Measurements from ENCODE around the gene IGF2BP2. TPM values are rescaled to one million over a fixed set of nuclear protein-coding genes. Genes with fewer than 3 reads are reported as not detected.

IGF2BP2 gene
- total and polyA plus RNA-seq, 2 of the 13 experiments (the other 11 are each of a cell fraction or from before 2014, with no cell fraction given), result 6.5 to 46.0 TPM

DNA sequence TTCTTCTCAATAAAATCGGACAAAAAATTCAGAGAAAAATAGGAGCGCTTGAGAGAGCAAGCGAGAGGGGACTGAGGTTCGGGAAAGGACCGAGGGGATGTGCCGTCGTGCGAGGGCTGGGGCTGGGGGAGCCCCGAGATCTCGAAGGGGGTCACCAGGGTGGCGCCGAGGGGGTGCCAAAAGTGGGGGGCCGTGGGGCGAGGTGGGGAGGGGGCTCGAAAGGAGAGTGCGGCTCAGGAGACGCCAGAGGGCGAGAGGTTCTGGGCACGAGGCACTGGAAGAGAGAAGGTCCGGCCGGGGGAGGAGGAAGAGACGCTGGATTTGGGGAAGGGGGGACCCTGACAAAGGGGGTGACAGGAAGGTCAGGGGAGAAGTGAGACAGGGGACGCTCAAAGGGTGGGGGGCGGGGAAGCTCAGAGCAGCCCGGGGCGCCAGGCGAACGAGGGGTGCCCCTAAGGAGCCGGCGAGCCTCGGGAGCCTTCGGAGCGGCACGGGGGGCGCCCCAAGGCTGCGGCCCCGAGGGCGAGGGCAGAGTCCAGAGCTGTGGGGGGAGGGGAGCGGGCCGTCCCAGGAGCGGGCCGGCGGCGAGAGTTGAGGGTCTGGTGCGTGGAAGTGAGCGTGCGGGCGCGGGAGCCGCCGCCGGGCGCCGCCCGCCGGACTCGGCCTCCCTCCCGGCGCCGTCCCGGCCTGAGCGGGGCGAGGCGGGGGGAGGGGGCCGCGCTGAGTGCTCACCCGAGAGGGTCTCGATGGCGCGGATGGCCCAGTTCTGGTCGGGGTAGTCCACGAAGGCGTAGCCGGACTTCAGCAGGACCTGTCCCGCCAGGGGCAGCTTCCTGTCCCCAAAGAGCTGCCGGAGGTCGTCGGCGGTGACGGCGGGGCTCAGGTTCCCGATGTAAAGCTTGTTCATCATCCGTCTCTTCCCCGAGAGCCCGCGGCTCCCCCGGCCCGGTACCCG, 514 bp downstream of the IGF2BP2 start (continued):
- TF ChIP-seq, protein P1, sequence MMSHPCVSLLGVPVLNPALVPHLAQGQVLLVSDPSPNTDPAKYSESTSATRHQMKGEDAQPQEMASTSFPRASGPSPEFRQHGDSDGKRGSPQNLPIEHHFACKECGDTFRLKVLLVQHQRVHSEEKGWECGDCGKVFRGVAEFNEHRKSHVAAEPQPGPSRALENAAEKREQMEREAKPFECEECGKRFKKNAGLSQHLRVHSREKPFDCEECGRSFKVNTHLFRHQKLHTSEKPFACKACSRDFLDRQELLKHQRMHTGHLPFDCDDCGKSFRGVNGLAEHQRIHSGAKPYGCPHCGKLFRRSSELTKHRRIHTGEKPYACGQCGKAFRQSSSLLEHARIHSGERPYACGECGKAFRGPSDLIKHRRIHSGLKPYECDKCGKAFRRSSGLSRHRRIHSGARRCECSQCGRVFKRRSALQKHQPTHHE (CRISPR knock-in tag; IDR thresholded peaks at IDR 0.05; ENCODE audit: borderline replicate concordance), result 0 out of 2 replicates have a peak, but pooled peaks have one; percentile 25
- TF ChIP-seq, protein P2, sequence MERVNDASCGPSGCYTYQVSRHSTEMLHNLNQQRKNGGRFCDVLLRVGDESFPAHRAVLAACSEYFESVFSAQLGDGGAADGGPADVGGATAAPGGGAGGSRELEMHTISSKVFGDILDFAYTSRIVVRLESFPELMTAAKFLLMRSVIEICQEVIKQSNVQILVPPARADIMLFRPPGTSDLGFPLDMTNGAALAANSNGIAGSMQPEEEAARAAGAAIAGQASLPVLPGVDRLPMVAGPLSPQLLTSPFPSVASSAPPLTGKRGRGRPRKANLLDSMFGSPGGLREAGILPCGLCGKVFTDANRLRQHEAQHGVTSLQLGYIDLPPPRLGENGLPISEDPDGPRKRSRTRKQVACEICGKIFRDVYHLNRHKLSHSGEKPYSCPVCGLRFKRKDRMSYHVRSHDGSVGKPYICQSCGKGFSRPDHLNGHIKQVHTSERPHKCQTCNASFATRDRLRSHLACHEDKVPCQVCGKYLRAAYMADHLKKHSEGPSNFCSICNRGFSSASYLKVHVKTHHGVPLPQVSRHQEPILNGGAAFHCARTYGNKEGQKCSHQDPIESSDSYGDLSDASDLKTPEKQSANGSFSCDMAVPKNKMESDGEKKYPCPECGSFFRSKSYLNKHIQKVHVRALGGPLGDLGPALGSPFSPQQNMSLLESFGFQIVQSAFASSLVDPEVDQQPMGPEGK (CRISPR knock-in tag; IDR thresholded peaks at IDR 0.05), result peak; percentile 80
- TF ChIP-seq ADNP (CRISPR knock-in tag; IDR thresholded peaks at IDR 0.05), result no peak
- TF ChIP-seq ZMYM4 (CRISPR knock-in tag; IDR thresholded peaks at IDR 0.05), result 0 out of 2 replicates have a peak, but pooled peaks have one; percentile 23
- TF ChIP-seq ATF7-NPFF (CRISPR knock-in tag; IDR thresholded peaks at IDR 0.05; ENCODE audit: low read depth), result 0 out of 2 replicates have a peak, but pooled peaks have one; percentile 7
- TF ChIP-seq, protein P3, sequence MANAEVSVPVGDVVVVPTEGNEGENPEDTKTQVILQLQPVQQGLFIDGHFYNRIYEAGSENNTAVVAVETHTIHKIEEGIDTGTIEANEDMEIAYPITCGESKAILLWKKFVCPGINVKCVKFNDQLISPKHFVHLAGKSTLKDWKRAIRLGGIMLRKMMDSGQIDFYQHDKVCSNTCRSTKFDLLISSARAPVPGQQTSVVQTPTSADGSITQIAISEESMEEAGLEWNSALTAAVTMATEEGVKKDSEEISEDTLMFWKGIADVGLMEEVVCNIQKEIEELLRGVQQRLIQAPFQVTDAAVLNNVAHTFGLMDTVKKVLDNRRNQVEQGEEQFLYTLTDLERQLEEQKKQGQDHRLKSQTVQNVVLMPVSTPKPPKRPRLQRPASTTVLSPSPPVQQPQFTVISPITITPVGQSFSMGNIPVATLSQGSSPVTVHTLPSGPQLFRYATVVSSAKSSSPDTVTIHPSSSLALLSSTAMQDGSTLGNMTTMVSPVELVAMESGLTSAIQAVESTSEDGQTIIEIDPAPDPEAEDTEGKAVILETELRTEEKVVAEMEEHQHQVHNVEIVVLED (CRISPR knock-in tag; IDR thresholded peaks at IDR 0.05; ENCODE audit: borderline replicate concordance), result 0 out of 2 replicates have a peak, but pooled peaks have one; percentile 11
- TF ChIP-seq ZFP90 (CRISPR knock-in tag; IDR thresholded peaks at IDR 0.05; ENCODE audit: borderline replicate concordance), result 0 out of 2 replicates have a peak, but pooled peaks have one; percentile 55
- peak; percentile 46; the same call in 1 of the 2 replicates for TF ChIP-seq BCL6 (CRISPR knock-in tag; IDR thresholded peaks at IDR 0.05)
- TF ChIP-seq PCBP1 (IDR thresholded peaks at IDR 0.05; ENCODE audit: borderline replicate concordance, low read depth, low read length), result 0 out of 2 replicates have a peak, but pooled peaks have one; percentile 59
- TF ChIP-seq RBFOX2 (IDR thresholded peaks at IDR 0.05; ENCODE audit: low read depth, low read length), result peak; percentile 82
- 0 out of 2 replicates have a peak, but pooled peaks have one; percentile 13 for TF ChIP-seq GATAD2A (CRISPR knock-in tag; IDR thresholded peaks at IDR 0.05)
- TF ChIP-seq ZNF138 (CRISPR knock-in tag; IDR thresholded peaks at IDR 0.05; ENCODE audit: low read depth), result no peak
- TF ChIP-seq ZNF180 (CRISPR knock-in tag; IDR thresholded peaks at IDR 0.05; ENCODE audit: borderline replicate concordance, low read depth), result no peak
- peak; percentile 58; the same call in 1 of the 2 replicates for TF ChIP-seq SALL1 (CRISPR knock-in tag; IDR thresholded peaks at IDR 0.05)
- TF ChIP-seq MLLT10 (CRISPR knock-in tag; IDR thresholded peaks at IDR 0.05), result no peak
- TF ChIP-seq KLF12 (CRISPR knock-in tag; IDR thresholded peaks at IDR 0.05; ENCODE audit: borderline replicate concordance), result 0 out of 2 replicates have a peak, but pooled peaks have one; percentile 38
- TF ChIP-seq ZSCAN21 (CRISPR knock-in tag; IDR thresholded peaks at IDR 0.05; ENCODE audit: borderline replicate concordance), result peak; percentile 61; the same call in 1 of the 2 replicates
- peak; percentile 75; the same call in 1 of the 2 replicates for TF ChIP-seq HES4 (CRISPR knock-in tag; IDR thresholded peaks at IDR 0.05; ENCODE audit: borderline replicate concordance)
- TF ChIP-seq, protein P4, sequence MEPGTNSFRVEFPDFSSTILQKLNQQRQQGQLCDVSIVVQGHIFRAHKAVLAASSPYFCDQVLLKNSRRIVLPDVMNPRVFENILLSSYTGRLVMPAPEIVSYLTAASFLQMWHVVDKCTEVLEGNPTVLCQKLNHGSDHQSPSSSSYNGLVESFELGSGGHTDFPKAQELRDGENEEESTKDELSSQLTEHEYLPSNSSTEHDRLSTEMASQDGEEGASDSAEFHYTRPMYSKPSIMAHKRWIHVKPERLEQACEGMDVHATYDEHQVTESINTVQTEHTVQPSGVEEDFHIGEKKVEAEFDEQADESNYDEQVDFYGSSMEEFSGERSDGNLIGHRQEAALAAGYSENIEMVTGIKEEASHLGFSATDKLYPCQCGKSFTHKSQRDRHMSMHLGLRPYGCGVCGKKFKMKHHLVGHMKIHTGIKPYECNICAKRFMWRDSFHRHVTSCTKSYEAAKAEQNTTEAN (CRISPR knock-in tag; conservative IDR thresholded peaks at IDR 0.05), result peak; percentile 72
